Measurements from ENCODE around the gene WBP1.

WBP1 gene

DNA sequence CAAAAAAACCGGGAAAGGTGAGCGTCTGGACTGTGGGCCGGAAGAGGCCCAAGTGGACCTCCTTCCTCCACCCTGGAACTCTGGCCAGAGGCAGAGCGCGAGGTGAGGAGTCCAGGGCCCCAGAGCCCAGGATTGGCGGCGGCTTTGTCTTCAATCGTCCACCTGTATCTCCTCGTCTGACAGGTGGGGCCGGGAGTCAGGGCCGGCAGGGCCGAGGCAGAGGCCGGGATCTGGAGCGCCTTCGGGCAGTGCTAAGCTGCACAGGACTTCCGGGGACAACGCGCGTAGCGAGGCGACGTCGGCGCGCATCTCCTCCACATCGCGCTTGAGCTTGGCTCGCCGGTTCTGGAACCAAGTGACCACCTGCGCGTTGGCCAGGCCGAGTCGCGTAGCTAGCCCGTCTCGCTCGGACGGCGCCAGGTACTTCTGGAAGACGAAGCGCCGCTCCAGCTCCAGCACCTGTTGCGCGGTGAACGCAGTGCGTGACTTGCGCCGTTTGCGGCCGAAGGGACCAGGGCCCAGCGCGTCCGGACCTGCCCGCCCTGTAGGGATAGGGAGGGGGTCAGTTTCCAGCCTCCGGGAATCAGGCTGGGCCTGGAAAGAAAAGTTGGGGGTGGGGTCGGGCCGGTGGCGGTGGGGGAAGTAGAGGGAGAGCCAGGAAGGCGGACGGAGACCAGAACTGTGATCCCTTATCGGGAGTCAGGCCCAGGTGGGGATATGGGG lies 39.7 kb downstream of the WBP1 start:
- peaks cover 19% of the 10 kb centered on the region for H3K4me1 Mint-ChIP-seq (ENCODE audit: low read depth)
- H3K27ac Mint-ChIP-seq, result peak overlapping the region; percentile 79
- peak overlapping the region; percentile 87 for H3K4me3 Mint-ChIP-seq
- peaks cover 52% of the 10 kb centered on the region for H3K27me3 Mint-ChIP-seq (ENCODE audit: low read depth)
- peaks cover 27% of the 10 kb centered on the region for H3K36me3 Mint-ChIP-seq (ENCODE audit: low read depth)
- H3K9me3 Mint-ChIP-seq, result no peaks in the 10 kb centered on the region

DNA sequence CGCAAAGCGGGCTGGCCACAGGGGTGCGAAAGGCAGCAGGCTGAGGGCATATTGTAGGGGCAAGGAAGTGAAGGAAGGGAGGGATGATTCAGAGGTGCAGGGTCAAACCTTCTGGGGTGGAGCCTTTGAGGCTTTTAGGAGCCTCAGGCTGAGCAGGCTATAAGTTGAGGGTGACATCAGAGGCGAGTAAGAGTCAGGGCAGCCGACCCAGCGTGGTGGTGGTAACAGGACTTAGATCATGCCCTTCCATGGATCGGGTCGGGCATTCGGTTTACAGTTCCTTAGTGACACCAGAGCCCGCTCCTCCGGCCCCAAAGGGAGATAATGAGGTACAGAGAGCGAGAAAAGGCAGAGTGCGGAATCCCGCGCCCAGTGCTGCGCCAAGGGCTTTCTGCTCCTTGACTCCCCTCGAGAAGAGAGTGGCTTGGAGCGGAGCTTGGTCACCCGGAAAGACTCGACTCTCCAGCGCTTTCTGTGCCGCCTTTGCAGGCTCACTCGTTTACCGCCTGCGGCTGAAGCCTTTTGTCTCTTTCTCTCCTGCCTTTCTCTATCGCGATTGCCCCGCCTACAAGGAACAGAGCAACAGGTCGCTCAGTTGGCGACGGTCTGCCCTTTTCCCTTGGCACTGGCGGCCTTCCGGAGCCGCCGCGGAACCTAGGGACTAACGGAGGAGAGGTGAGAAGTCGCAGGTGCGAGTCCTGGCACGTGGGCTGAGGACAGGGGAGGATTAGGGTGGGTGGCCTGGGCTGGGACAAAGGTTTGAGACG lies 40.4 kb downstream of the WBP1 start:
- Mint-ChIP-seq H3K27me3 (ENCODE audit: low read depth) (peaks cover 58% of the 10 kb centered on the region), H3K27ac (peak overlapping the region; percentile 80), H3K36me3 (ENCODE audit: low read depth) (peaks cover 20% of the 10 kb centered on the region), H3K9me3 (no peaks in the 10 kb centered on the region), H3K4me1 (ENCODE audit: low read depth) (peaks cover 19% of the 10 kb centered on the region), H3K4me3 (peak overlapping the region; percentile 87)

DNA sequence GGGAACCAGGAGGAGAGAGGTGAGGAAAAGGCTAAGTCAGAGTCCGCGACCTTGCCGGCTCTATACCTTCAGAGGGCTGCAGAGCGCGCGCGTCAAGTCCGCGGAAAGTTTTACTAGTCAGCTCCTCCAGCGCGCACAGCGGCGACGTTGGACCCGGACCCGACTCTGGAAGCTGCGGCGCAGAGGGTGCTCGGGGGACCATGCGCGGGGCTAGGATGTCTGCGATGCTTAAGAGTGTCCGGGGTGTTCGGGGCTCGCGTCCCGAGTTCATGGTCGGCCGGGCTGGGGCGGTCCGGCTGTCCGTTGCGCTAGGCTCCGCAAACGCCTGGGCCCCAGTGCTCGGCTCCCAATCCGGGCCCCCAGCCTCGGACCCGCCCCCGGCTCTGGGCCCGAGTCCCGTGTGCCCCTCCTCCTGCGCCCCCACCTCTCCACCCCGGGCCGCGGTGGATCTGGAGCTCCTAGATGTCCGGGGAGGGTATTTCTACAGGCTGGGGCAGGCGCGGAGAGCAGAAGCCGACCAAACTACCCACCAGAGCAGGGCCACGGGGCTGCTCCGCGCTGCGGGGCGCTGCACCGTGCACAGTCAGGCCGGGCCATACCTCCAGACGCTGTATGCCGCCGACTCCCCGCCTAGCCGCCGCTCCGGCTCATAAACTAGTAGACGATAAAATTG lies 41.2 kb downstream of the WBP1 start, which contains the start of gene LBX2:
Gene LBX2, minus strand, starts transcription at position 337 of the 673 bp plus-strand sequence. Its CDS starts 66 bp downstream, at position 271.
- H3K27ac Mint-ChIP-seq, result peak within 1 kb of the TSS; percentile 80
- H3K36me3 Mint-ChIP-seq (ENCODE audit: low read depth), result peaks cover 15% of the 10 kb centered on the region
- H3K4me1 Mint-ChIP-seq (ENCODE audit: low read depth), result peaks cover 19% of the 10 kb centered on the region
- H3K9me3 Mint-ChIP-seq, result no peaks in the 10 kb centered on the region
- peaks cover 59% of the 10 kb centered on the region for H3K27me3 Mint-ChIP-seq (ENCODE audit: low read depth)
- H3K4me3 Mint-ChIP-seq, result peak within 1 kb of the TSS; percentile 87

DNA sequence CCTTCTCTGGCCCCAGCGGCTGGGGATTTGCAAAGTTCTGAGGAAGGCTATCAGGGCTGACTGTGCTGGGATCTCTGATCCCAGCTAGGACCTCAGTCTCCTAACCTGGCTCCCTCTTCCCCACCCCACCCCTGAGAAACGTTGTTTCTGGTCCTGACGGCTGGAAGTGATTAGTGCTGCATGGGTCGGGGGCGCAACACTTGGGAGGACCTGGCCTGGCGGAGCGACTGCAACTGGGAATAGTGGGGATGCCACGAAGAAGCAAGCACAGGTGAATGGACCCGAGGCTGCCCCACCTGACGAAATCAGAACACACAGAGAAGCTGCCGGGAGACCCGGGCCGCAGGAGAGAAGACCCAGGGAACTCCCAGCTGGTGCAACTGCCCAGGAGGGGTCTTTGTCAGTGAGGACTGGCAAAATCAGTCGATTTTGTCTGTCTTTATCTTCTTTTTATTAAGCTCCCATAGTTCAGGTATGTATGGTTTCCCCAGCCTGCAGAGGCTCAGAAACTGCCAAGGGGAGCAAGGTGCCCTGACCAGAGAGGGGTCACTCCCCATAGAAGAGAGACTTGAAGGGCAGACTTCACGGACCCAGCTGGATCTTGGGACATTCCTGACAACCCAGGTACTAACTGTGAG lies 41.8 kb downstream of the WBP1 start:
- H3K27me3 Mint-ChIP-seq (ENCODE audit: low read depth), result peaks cover 62% of the 10 kb centered on the region
- peaks cover 26% of the 10 kb centered on the region for H3K4me1 Mint-ChIP-seq (ENCODE audit: low read depth)
- H3K4me3 Mint-ChIP-seq, result peak overlapping the region; percentile 25

DNA sequence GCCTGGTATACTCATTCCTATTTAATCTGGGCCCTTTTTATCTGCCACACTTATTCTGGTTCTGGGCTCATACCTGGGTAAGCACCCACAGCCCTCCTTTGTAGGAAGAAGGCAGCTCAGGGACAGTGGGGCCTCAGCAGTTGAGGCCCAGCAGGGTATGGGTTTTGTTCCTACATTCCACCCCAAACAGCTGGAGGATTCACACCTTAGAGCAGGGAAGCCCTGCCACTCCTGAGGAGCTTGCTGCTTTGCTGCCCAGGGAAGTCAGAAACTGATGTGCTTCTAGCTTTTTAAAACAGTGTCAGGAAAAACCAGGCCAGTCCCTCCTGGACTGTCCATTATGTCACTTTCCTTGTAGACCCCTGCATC lies 42.3 kb downstream of the WBP1 start:
- H3K36me3 Mint-ChIP-seq (ENCODE audit: low read depth), result peaks cover 24% of the 10 kb centered on the region
- no peak overlapping the region for H3K27ac Mint-ChIP-seq
- no peak overlapping the region for H3K4me3 Mint-ChIP-seq
- no peaks in the 10 kb centered on the region for H3K9me3 Mint-ChIP-seq
- H3K27me3 Mint-ChIP-seq (ENCODE audit: low read depth), result peaks cover 62% of the 10 kb centered on the region
- H3K4me1 Mint-ChIP-seq (ENCODE audit: low read depth), result peaks cover 31% of the 10 kb centered on the region

More for the DNA sequence above, 41.8 kb downstream of the WBP1 start:
- Mint-ChIP-seq H3K27ac (no peak overlapping the region), H3K36me3 (ENCODE audit: low read depth) (peaks cover 20% of the 10 kb centered on the region), H3K9me3 (no peaks in the 10 kb centered on the region)

DNA sequence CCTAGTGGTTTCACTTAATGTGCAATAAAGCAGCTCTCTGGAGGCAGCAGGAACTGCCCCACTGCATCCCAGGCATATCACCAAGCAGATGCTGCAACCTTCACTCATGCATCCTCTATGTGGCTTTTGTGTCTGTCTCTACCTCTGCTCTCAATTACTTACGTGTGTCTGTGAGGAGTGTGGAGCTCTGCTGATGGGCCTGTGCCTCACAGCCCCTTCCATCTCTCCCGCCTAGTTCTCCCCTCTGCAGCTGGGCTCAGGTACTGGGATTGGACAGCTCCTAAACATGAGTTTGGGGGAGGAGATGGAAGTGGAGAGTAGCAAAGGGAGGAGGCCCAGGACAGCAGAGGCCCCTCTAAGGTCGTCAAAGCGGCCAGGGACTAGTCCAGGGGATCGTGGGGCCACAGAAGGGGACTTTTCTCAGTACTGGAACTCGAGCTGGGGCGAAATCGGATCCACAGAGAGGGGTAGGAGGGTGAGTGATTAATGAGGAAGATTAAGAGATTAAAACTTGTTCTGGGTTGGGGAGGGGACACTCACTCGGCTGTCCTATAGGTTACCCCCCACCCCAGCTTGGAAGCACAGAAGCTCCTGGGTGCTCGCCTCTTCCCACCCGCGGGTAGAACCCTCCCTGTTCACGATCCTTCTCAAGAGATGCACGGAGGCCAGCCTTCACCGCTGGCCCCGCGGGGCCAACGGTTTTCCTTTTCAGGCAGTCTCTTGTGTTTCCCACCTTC lies 43.3 kb downstream of the WBP1 start:
- Mint-ChIP-seq H3K27me3 (ENCODE audit: low read depth) (peaks cover 62% of the 10 kb centered on the region), H3K9me3 (no peaks in the 10 kb centered on the region), H3K27ac (no peak overlapping the region), H3K4me3 (peak overlapping the region; percentile 48), H3K4me1 (ENCODE audit: low read depth) (peaks cover 36% of the 10 kb centered on the region), H3K36me3 (ENCODE audit: low read depth) (peaks cover 23% of the 10 kb centered on the region)

DNA sequence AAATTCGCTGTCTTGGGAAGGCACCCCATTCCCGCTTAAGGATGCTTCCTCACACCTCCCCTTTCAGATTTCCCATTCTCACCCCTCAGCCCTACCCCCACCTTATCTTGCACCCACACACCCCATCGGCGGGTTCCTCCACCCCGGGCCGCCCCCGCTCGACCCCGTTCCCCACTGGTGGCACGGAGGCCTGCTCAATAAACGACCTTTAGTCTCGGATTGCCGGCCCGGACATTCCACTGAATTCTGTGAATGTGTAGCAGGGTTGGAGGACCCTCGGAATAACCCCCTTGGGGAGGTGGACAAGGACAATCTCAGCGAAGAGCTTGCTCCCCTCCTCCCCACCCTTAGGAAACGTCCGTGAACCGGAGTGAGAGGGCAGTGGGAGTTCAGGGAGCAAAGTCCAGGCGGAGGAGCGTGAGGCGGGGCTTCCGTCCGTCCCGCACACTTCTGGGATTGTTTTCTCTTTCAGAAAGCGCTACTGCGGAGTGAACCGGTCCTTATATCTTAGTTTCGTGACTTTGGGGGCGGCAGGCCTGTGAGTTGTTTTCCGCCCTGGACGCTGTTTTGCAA lies 44.0 kb downstream of the WBP1 start:
- H3K4me3 Mint-ChIP-seq, result peak overlapping the region; percentile 80

DNA sequence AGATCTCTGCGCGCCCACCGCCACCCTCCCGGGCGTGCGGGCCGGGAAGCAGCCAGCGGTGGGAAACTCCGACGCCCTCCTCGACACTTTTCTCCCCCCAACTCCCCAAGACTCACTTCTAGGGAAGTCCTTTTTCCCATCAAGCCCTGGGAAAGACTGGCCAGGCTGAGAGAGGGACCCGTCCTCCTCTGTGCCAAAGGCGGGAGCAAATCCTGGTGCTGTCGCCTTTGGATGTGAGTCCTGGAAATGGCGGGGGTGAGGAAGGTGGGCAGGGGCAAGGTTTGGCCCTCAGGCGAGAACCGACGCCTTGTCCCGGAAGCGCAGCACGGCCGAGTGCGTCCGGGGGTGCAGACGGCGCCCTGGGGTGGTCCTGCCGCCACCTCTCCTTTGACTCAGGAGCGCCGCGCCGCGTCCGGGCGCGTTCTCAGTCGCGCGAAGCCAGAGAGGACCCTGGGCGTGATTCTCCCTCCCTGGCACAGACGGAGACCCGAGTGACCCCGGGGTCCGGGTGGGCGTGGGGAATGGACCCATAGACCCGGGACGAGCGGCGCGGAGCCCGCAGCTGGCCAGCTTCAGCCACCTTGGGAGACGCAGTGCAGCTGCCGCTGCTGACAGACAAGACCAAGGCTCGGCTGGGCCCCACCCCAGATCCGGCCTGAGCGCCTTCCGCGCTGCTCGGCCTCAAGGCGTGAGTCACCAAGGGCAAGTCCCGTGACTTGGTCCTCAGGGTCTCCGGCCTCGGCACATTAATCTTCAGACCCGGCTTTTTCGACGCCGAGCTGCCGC lies 44.7 kb downstream of the WBP1 start:
- Mint-ChIP-seq H3K9me3 (no peaks in the 10 kb centered on the region), H3K4me3 (peak overlapping the region; percentile 80), H3K4me1 (ENCODE audit: low read depth) (peaks cover 46% of the 10 kb centered on the region), H3K27ac (peak overlapping the region; percentile 31), H3K36me3 (ENCODE audit: low read depth) (peaks cover 31% of the 10 kb centered on the region), H3K27me3 (ENCODE audit: low read depth) (peaks cover 60% of the 10 kb centered on the region)

More for the DNA sequence above, 44.0 kb downstream of the WBP1 start:
- Mint-ChIP-seq H3K27ac (peak overlapping the region; percentile 31), H3K4me1 (ENCODE audit: low read depth) (peaks cover 41% of the 10 kb centered on the region), H3K36me3 (ENCODE audit: low read depth) (peaks cover 27% of the 10 kb centered on the region), H3K27me3 (ENCODE audit: low read depth) (peaks cover 62% of the 10 kb centered on the region), H3K9me3 (no peaks in the 10 kb centered on the region)

DNA sequence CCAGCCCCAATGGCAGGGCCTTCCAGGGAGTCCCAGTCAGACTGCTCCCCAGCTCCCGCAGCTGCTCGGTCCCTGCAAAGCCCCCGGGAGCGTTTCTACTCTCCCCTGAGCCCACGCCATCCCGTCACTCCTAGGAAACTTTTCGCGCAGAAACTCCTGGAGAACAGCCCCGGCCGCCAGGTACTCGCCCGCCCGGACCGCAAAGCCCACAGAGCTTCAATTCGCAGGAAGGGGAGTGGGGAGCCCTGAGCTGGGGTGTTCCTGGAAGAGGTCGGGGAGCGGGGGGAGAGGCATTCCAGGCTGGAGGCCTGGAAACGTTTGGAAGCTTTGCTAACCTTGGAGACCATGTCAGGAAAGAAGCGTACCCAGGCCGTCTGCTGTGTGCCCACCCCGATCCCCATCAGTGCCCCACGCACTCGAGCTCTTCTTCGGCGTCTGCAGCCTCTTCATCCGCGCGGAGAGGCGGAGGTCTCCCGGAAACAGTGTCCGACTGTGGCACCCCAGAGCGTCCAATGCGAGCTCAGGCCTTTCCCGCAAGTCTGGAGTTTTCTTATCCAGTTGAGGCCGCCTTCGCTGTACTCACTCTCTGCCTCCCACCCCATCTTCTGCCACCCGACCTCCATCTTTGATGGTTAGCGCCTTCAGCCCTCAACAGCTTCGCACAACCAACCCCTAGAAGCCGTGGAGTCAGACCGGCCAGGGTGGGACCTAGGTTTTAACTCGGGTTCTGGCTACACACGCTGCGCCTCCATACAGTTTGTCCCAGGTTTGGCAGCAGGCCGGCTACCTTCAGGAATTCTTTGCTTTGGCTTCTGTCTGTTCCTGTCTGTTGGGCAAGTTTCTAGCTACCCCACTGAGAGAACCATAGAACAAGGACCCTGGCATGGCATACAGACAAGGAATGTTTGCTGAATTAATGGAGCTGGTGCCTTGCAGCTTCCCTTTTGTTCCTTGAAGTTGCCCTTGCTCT lies 45.6 kb downstream of the WBP1 start:
- no peaks in the 10 kb centered on the region for H3K9me3 Mint-ChIP-seq
- H3K27me3 Mint-ChIP-seq (ENCODE audit: low read depth), result peaks cover 51% of the 10 kb centered on the region
- peaks cover 33% of the 10 kb centered on the region for H3K36me3 Mint-ChIP-seq (ENCODE audit: low read depth)
- H3K4me3 Mint-ChIP-seq, result peak overlapping the region; percentile 80
- H3K27ac Mint-ChIP-seq, result peak overlapping the region; percentile 50
- H3K4me1 Mint-ChIP-seq (ENCODE audit: low read depth), result peaks cover 49% of the 10 kb centered on the region

DNA sequence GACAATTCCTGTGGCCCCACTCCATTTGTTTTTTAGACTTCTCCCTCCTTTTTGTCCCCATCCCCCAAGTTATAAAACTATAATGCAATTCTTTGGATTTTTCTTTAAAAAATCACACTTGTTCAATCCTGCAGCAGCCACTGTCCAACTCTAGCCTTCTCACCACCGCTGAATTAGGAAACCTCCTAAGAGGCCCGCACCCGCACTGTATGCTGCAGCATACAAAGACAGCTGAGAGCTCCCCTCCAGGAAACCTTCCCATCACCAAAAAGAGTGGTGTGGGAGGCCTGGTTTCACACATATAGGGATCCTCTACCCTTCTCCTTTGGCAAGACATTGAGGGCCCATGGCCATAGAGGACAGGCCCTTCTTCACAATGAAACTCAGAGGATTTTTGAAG lies 46.4 kb downstream of the WBP1 start:
- H3K9me3 Mint-ChIP-seq, result no peaks in the 10 kb centered on the region
- peaks cover 47% of the 10 kb centered on the region for H3K27me3 Mint-ChIP-seq (ENCODE audit: low read depth)
- peaks cover 46% of the 10 kb centered on the region for H3K4me1 Mint-ChIP-seq (ENCODE audit: low read depth)
- H3K36me3 Mint-ChIP-seq (ENCODE audit: low read depth), result peaks cover 33% of the 10 kb centered on the region
- peak overlapping the region; percentile 50 for H3K27ac Mint-ChIP-seq
- H3K4me3 Mint-ChIP-seq, result peak overlapping the region; percentile 69

DNA sequence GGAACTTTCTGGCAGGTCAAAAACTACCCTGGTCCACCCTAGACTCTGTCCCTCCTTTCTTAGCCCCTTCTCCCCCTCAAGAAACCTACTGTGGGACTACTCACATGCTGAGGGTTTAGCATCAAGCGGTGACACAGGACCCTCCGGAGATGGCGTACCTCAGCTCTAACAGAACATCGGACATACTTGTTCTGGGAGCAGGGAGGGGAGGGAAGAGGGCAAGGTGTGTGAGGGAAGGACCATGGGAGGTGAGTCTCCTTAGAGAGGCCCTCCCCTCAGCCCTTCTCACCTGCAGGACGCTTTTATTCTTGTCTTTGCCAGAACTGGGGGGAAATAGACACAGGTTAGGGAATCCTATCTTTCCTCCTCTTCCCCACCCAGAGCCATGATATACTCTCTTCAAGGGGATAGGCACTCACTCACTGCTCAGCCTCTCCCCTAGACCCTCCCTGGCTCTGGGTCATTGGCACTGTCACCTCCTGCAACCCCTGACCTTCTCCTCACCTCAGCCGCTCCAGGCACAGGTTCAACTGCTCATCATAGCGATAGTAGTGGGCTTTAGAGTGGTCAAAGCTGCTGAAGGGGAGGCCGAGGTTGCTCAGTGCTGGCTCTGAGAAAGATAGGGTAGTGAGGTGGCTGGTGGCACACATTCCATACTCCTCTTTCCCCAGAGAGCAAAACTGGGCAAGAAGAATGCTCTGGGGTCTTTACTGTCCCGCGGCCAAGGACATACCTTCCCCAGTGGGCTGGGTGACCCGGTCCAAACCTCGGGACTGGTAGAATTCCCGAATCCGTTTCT lies 47.4 kb downstream of the WBP1 start:
- H3K27ac Mint-ChIP-seq, result no peak overlapping the region
- peak overlapping the region; percentile 69 for H3K4me3 Mint-ChIP-seq
- H3K9me3 Mint-ChIP-seq, result no peaks in the 10 kb centered on the region
- peaks cover 45% of the 10 kb centered on the region for H3K27me3 Mint-ChIP-seq (ENCODE audit: low read depth)
- peaks cover 50% of the 10 kb centered on the region for H3K4me1 Mint-ChIP-seq (ENCODE audit: low read depth)
- peaks cover 29% of the 10 kb centered on the region for H3K36me3 Mint-ChIP-seq (ENCODE audit: low read depth)

Data from T-helper 1 cell treated with Interleukin-12 subunit alpha and Interleukin-12 subunit beta and Interleukin-4 antibody, amounts not matched to agents 30 μg/mL and 1 μg/mL, for 36 hours (primary cell).